ENCODE results near the gene HOXA9. TPM values are rescaled to one million over a fixed set of nuclear protein-coding genes. Genes with fewer than 3 reads are reported as not detected.

The HOXA9 gene
- total RNA-seq, 1 donor, result 20.3 TPM

GRCh38 chr7:27129729-27130539 lies 35.4 kb downstream of the HOXA9 start:
- no peak for DNase-seq (ENCODE audit: low read depth)
- no peak for TF ChIP-seq CTCF (IDR thresholded peaks at IDR 0.05; ENCODE audit: insufficient read depth, low read depth, low read length)
- peak overlapping the region; percentile 63 for H3K4me3 ChIP-seq (ENCODE audit: low read depth, low read length)

GRCh38 chr7:27128776-27129728 lies 36.3 kb downstream of the HOXA9 start:
- DNase-seq (ENCODE audit: low read depth), result no peak
- TF ChIP-seq CTCF (IDR thresholded peaks at IDR 0.05; ENCODE audit: insufficient read depth, low read depth, low read length), result no peak
- no peak overlapping the region for H3K4me3 ChIP-seq (ENCODE audit: low read depth, low read length)

- DNase-seq (ENCODE audit: low read depth), result no peak
- H3K4me3 ChIP-seq (ENCODE audit: low read depth, low read length), result no peak overlapping the region
- TF ChIP-seq CTCF (IDR thresholded peaks at IDR 0.05; ENCODE audit: insufficient read depth, low read depth, low read length), result no peak
Measured at GRCh38 chr7:27128034-27128433, 37.3 kb downstream of the HOXA9 start.

GRCh38 chr7:27126596-27127327 lies 38.6 kb downstream of the HOXA9 start:
- H3K4me3 ChIP-seq (ENCODE audit: low read depth, low read length), result no peak overlapping the region
- no peak for DNase-seq (ENCODE audit: low read depth)
- TF ChIP-seq CTCF (IDR thresholded peaks at IDR 0.05; ENCODE audit: insufficient read depth, low read depth, low read length), result no peak

- TF ChIP-seq CTCF (IDR thresholded peaks at IDR 0.05; ENCODE audit: insufficient read depth, low read depth, low read length), result no peak
- H3K4me3 ChIP-seq (ENCODE audit: low read depth, low read length), result no peak overlapping the region
- DNase-seq (ENCODE audit: low read depth), result no peak
Measured at GRCh38 chr7:27125986-27126394, 39.3 kb downstream of the HOXA9 start.

GRCh38 chr7:27124902-27125689 lies 40.2 kb downstream of the HOXA9 start:
- H3K4me3 ChIP-seq (ENCODE audit: low read depth, low read length), result no peak overlapping the region
- no peak for TF ChIP-seq CTCF (IDR thresholded peaks at IDR 0.05; ENCODE audit: insufficient read depth, low read depth, low read length)
- DNase-seq (ENCODE audit: low read depth), result no peak
